GM10248 (cell line): ENCODE results near the gene PIP5KL1.

Experiments used
- CTCF ChIA-PET: fragments of 300-600 bp; sonication (Branson Sonifier 250); formaldehyde crosslinking; extraction: SDS; loops from one replicate; lab custom pipeline; 2021; ENCODE audit warnings: antibody characterized with exemption; lab: Yijun Ruan, JAX
- POLR2A ChIA-PET: fragments of 350-650 bp; sonication (Branson Sonifier 250); formaldehyde crosslinking; extraction: SDS; loops from one replicate; lab custom pipeline; 2020; ENCODE audit warnings: antibody characterized with exemption; lab: Yijun Ruan, JAX
- DNase-seq: peaks from one replicate; pipeline ENCODE4 v3.0.0; 2012; ENCODE audit errors: extremely low spot score
- TF ChIP-seq, protein P1 (sequence below): IDR thresholded peaks from 2 replicates; pipeline ENCODE4 v1.5.1; 2012; ENCODE audit warnings: mild to moderate bottlenecking, low read depth; ENCODE audit errors: extremely low read depth, missing control alignments, control extremely low read depth

The PIP5KL1 gene

GRCh38 chr9:127958728-127959127 is 28.2 kb upstream of the PIP5KL1 start:
- TF ChIP-seq, protein P1, sequence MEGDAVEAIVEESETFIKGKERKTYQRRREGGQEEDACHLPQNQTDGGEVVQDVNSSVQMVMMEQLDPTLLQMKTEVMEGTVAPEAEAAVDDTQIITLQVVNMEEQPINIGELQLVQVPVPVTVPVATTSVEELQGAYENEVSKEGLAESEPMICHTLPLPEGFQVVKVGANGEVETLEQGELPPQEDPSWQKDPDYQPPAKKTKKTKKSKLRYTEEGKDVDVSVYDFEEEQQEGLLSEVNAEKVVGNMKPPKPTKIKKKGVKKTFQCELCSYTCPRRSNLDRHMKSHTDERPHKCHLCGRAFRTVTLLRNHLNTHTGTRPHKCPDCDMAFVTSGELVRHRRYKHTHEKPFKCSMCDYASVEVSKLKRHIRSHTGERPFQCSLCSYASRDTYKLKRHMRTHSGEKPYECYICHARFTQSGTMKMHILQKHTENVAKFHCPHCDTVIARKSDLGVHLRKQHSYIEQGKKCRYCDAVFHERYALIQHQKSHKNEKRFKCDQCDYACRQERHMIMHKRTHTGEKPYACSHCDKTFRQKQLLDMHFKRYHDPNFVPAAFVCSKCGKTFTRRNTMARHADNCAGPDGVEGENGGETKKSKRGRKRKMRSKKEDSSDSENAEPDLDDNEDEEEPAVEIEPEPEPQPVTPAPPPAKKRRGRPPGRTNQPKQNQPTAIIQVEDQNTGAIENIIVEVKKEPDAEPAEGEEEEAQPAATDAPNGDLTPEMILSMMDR, result no peak
- ChIA-PET POLR2A (no interaction called here), CTCF (interaction anchor here (2.1 to 25.1 kb wide), 3 partner anchors 14 to 159 kb away, joined by 4 to 615 read pairs (median 263); no protein-coding TSS in a partner anchor)
- DNase-seq, result no peak

GRCh38 chr9:127955294-127956015 is 24.9 kb upstream of the PIP5KL1 start:
- DNase-seq, result peak; percentile 78

GRCh38 chr9:127954831-127955293 is 24.3 kb upstream of the PIP5KL1 start:
- POLR2A ChIA-PET, result interaction anchor here (0.6 kb wide), 2 partner anchors 13 to 42 kb away, joined by 3 to 6 read pairs; no protein-coding TSS in a partner anchor
- CTCF ChIA-PET, result interaction anchor here (1.0 to 25.1 kb wide), 15 partner anchors 9 to 170 kb away, joined by 3 to 615 read pairs (median 5); partner anchors contain the start of gene NAIF1
- TF ChIP-seq, protein P1, result no peak
- no peak for DNase-seq

More at GRCh38 chr9:127955294-127956015, 24.9 kb upstream of the PIP5KL1 start:
- ChIA-PET POLR2A (interaction anchor here (0.6 kb wide), 1 partner anchor 242 kb away, joined by 3 read pairs; no protein-coding TSS in a partner anchor), CTCF (interaction anchor here (0.9 to 25.1 kb wide), 22 partner anchors 9 to 170 kb away, joined by 3 to 615 read pairs (median 4); partner anchors contain the start of genes EEIG1 and NAIF1)
- TF ChIP-seq, protein P1, result peak; percentile 51

DNA sequence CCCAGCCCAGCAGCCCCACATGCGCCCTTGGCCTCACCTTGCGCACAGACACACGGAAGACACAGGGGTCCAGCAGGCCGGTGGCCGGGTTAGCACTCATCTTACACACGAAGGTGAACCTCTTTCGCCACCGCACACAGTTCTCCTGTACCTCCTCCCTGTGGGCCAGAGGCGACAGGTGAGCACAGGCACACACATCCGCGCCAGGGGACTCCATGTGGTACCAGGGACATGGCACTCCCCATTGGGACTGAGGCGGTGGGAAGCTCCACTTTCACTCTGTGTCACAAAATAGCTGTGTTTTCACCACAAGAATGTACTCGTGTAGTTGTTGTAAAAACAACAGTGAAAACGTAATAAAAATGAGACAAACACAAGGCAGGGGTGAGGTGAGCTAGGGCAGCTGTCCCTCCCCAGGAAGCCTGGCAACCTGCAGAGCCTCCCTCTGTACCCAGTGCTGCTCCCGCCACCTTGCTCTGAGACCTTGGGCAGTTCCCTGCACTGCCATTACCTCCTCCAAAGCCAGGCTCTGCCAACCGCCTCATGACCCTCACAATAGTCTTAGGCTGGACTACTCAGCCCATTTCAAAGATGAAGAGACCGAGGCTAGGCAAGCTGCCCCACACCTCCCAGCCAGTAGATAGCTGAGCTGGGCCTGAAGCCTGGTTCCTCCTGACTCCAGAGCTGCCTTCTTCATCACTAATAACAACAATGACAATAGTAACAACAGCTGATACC is 23.4 kb upstream of the PIP5KL1 start:
- TF ChIP-seq, protein P1, result no peak
- CTCF ChIA-PET, result interaction anchor here (0.8 to 25.1 kb wide), 12 partner anchors 9 to 171 kb away, joined by 3 to 615 read pairs (median 5); no protein-coding TSS in a partner anchor
- DNase-seq, result no peak
- POLR2A ChIA-PET, result interaction anchor here (0.6 kb wide), 1 partner anchor 14 kb away, joined by 3 read pairs; no protein-coding TSS in a partner anchor

GRCh38 chr9:127953154-127953553 is 22.6 kb upstream of the PIP5KL1 start:
- ChIA-PET POLR2A (no interaction called here), CTCF (interaction anchor here (1.6 to 25.1 kb wide), 5 partner anchors 8 to 165 kb away, joined by 4 to 615 read pairs (median 8); no protein-coding TSS in a partner anchor)
- TF ChIP-seq, protein P1, result no peak
- DNase-seq, result no peak
